ENCODE results near the gene PDLIM4.
A peak's percentile ranks its signal among the peaks of the same experiment; 100 is the strongest.

PDLIM4 gene, protein sequence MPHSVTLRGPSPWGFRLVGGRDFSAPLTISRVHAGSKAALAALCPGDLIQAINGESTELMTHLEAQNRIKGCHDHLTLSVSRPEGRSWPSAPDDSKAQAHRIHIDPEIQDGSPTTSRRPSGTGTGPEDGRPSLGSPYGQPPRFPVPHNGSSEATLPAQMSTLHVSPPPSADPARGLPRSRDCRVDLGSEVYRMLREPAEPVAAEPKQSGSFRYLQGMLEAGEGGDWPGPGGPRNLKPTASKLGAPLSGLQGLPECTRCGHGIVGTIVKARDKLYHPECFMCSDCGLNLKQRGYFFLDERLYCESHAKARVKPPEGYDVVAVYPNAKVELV

DNA sequence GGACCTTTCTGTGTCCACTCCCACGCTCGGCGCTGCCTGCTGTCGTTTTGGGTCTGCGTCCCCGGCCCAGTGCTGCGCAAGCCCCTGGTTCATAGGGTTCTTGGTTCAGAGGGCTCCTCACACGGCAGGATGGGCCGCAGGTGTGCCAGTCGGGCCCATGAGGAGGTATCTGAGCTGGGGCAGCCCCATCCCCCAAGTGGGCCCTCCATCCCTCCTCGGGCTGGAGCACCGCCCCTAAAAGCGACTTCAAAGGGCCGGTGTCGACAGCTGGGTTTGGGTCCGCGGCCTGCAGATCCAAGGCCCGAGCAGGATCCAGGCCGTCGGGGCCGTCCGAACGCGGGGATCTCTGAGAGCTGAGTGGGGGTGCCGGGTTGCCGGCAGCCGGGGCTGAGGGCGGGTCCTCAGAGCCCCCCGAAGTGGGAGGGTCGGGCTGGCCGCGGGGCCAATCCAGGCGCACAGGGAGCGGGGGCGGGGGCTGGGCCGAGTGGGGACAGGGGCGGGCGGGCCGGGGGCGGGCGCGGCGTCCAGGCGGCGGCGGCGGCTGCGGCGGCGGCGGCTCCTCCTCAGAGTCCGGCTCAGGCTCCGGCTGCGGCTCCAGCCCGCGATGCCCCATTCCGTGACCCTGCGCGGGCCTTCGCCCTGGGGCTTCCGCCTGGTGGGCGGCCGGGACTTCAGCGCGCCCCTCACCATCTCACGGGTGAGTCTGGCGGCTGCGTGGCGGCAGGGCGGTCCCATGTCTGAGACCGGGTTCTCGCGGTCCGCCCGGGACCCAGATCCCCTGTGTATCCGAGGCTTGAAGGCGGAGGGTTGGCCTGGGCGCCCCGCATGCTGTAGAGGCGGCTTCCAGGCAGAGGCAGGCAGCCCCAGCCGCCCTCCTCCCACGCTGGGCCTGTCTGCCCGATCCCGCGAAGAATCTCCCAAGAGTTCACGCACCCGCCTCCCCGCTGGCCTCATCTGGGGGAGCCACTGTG is at the start of gene PDLIM4:
Gene PDLIM4 (plus strand): TSS at position 566 of the 971 bp plus-strand sequence. CDS start 39 bp downstream, at position 605.
- no peak for DNase-seq (ENCODE audit: low read depth)
- H3K4me3 ChIP-seq (ENCODE audit: low read length) = peak within 1 kb of the TSS; percentile 67
- TF ChIP-seq, protein P1, sequence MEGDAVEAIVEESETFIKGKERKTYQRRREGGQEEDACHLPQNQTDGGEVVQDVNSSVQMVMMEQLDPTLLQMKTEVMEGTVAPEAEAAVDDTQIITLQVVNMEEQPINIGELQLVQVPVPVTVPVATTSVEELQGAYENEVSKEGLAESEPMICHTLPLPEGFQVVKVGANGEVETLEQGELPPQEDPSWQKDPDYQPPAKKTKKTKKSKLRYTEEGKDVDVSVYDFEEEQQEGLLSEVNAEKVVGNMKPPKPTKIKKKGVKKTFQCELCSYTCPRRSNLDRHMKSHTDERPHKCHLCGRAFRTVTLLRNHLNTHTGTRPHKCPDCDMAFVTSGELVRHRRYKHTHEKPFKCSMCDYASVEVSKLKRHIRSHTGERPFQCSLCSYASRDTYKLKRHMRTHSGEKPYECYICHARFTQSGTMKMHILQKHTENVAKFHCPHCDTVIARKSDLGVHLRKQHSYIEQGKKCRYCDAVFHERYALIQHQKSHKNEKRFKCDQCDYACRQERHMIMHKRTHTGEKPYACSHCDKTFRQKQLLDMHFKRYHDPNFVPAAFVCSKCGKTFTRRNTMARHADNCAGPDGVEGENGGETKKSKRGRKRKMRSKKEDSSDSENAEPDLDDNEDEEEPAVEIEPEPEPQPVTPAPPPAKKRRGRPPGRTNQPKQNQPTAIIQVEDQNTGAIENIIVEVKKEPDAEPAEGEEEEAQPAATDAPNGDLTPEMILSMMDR (conservative IDR thresholded peaks at IDR 0.05; ENCODE audit: low read depth, low read length) = no peak

DNA sequence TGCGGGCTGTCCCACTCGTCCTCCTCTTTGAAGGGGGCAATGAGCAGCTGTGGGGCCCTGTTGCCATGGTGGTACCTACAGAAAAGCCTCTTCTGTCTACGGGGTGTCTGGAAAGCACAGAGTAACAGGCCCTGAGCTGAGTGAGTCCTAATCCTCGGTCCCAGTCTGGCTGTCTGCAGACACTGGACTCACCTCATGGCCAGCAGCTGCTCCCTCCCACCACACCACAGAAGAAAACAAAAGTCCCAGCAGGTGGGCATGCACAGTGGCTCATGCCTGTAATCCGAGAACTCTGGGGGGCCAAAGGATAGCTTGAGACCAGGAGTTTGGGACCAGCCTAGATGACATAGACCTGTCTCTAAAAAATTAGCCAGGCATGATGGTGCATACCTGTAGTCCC is 49.7 kb upstream of the PDLIM4 start:
- TF ChIP-seq, protein P1 (conservative IDR thresholded peaks at IDR 0.05; ENCODE audit: low read depth, low read length) = no peak
- H3K4me3 ChIP-seq (ENCODE audit: low read length) = no peak overlapping the region
- DNase-seq (ENCODE audit: low read depth) = no peak

DNA sequence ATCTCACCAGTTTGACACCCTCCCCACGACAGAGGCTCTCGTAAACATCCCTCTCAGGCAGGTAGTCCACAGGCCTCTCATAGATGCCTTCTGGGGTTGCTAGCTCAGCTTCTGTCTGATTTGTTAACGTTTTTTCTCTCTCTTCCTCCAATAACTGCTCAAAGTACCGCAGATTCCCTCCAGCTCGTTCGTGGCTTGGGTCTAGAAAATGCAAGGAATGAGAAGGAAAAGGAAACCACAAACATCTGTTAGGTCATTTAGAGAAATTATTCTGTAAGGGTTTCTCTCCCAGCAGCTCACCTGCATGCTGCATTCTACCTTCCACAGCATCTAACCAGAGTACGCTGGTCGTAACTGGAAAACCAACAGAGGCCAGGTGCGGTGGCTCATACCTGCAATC is 48.4 kb upstream of the PDLIM4 start:
- TF ChIP-seq, protein P1 (conservative IDR thresholded peaks at IDR 0.05; ENCODE audit: low read depth, low read length) = no peak
- no peak for DNase-seq (ENCODE audit: low read depth)
- H3K4me3 ChIP-seq (ENCODE audit: low read length) = no peak overlapping the region

DNA sequence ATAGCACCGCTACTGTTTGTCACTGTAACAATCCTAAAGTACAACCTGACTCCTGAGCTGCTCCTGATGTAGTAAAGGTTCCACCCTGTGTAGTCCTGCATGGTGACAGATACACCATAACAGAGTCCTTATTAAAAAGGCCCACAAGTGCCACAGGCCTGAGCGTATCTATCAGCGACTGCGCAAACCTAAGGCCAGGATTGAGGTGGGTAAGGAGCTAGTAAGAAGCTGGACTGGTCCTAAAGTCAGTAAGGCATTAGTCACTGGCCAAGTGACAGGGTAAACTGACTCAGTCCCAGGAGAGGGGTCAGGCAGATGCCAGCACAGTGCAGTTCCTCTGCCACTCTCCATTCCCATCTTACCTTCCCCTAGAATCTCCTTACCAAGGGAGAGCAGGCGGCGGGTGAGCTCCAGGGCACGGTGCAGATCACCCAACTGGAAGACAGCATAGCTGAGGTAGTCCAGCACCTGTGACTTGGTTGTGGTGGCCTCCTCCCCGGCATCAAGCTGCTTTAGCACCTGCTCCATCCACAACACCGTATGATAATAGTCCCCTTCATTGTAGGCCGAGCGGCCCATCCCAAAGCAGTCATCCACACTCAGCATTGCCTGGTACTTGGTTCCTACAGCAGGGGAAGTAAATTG is 47.5 kb upstream of the PDLIM4 start:
- no peak overlapping the region for H3K4me3 ChIP-seq (ENCODE audit: low read length)
- DNase-seq (ENCODE audit: low read depth) = no peak
- TF ChIP-seq, protein P1 (conservative IDR thresholded peaks at IDR 0.05; ENCODE audit: low read depth, low read length) = no peak

DNA sequence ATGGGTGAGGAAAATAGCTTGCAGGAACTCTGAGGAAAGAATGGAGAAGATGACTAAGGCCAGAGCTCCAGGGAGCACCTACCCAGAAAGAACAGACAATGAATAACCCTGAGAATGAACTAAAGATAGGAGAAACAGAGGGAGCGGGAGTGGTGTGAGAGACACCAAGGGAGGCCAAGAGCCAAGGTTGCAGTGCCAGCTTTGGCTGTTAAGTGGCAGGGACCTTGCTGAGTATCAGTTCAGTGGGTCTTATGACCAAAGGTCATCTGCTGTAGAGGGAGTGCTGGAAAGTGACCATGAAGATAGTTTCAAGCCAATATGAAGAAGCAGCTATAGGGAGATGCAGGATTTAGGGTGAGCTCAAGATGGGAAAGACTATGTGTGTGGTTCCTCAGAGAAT is 46.6 kb upstream of the PDLIM4 start:
- no peak overlapping the region for H3K4me3 ChIP-seq (ENCODE audit: low read length)
- no peak for DNase-seq (ENCODE audit: low read depth)
- TF ChIP-seq, protein P1 (conservative IDR thresholded peaks at IDR 0.05; ENCODE audit: low read depth, low read length) = no peak

DNA sequence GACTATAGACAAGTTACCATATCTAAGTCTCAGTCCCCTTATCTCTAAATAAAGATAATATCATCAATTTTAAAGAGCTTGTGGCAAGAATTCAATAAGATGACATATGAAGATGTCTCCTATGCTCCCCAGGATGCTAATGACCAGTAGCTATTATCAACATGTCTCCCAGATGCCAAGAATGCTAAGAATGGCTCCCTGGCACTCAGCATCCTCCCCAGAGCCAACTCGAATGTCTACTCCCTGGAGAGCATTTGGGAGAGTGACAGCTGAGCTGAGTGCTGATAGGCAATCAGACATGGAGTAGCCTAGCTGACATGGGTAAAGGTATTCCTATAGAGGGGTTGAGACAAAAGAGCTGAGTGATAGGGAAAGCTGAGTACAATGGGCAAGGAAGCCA is 45.7 kb upstream of the PDLIM4 start:
- no peak overlapping the region for H3K4me3 ChIP-seq (ENCODE audit: low read length)
- DNase-seq (ENCODE audit: low read depth) = no peak
- TF ChIP-seq, protein P1 (conservative IDR thresholded peaks at IDR 0.05; ENCODE audit: low read depth, low read length) = no peak

All from retinal pigment epithelial cell (primary cell).